HepG2 (cell line): ENCODE data around the gene ENTPD7. TPM values are rescaled to one million over a fixed set of nuclear protein-coding genes. Genes with fewer than 3 reads are reported as not detected.

ENCODE experiments used
- ATAC-seq: fragments of 200-7000 bp; cut with Tn5 transposase; 3 replicates; pipeline ENCODE4 v1.9.1; 2020; ENCODE audit warnings: mild to moderate bottlenecking, moderate library complexity
- BruUV-seq: library from RNA; stranded (reverse); fragments of 400-500 nt; replicated peaks from 2 replicates; lab custom pipeline; 2021; lab: Mats Ljungman, UMichigan
- CTCF ChIA-PET: fragments of 300-600 bp; formaldehyde crosslinking; extraction: SDS; loops from one replicate; lab custom pipeline; 2021; ENCODE audit warnings: low total read pairs, inconsistent platforms, low intra/inter-chr PET ratio; lab: Yijun Ruan, JAX
- POLR2A ChIA-PET: fragments of 350-600 bp; sonication (Branson Sonifier 250); formaldehyde crosslinking; loops from one replicate; lab custom pipeline; 2020; ENCODE audit warnings: antibody characterized with exemption, inconsistent platforms; lab: Yijun Ruan, JAX
- DNase-seq: peaks from one replicate; pipeline ENCODE4 v3.0.0-alpha.2; 2015; ENCODE audit warnings: low spot score
- FAIRE-seq: peaks from 3 replicates; lab custom pipeline; 2011; peaks lifted over from hg19 to GRCh38; lab: Jason Lieb, UNC
- H2AFZ ChIP-seq: one replicate; pipeline ENCODE4 v1.6.1; 2011; ENCODE audit warnings: low read length, inconsistent platforms
- H3K27ac ChIP-seq: fragments of 300-600 bp; 3 replicates; pipeline ENCODE4 v1.8.0; 2011; ENCODE audit warnings: mixed run types, mild to moderate bottlenecking, mixed read lengths, low read length, inconsistent platforms; ENCODE audit not compliant: insufficient read depth; ENCODE audit errors: extremely low read length
- H3K27me3 ChIP-seq, 2 experiments: fragments of 200-600 bp in 1 of 2; 2 replicates in 1 of 2; 3 replicates in 1 of 2; pipeline versions ENCODE4 v1.6.0 to v1.8.0; 2011; ENCODE audit warnings: low read length in 2 of 2, mild to moderate bottlenecking in 2 of 2, moderate library complexity in 2 of 2, inconsistent platforms in 1 of 2; ENCODE audit not compliant: insufficient read depth in 2 of 2, control insufficient read depth in 1 of 2
- H3K36me3 ChIP-seq, 2 experiments: fragments of 200-600 bp in 1 of 2; replicated peaks in 1 of 2; 2 replicates in 1 of 2; 3 replicates in 1 of 2; pipeline versions ENCODE4 v1.5.1 to v1.8.0; 2011; ENCODE audit warnings: low read length in 2 of 2, inconsistent platforms in 1 of 2; ENCODE audit not compliant: insufficient read depth in 2 of 2, control insufficient read depth in 1 of 2
- H3K4me1 ChIP-seq: 2 replicates; pipeline ENCODE4 v1.5.1; 2012; ENCODE audit warnings: low read length, inconsistent platforms; ENCODE audit not compliant: insufficient read depth
- H3K4me2 ChIP-seq: 2 replicates; pipeline ENCODE4 v1.6.0; 2011; ENCODE audit warnings: low read depth, low read length, inconsistent platforms
- H3K4me3 ChIP-seq, 3 experiments: fragments of 200-600 bp in 1 of 3; sonication (generic), shearing (Covaris generic) in 1 of 3; replicated peaks in 1 of 3; 2 replicates each; pipeline ENCODE4 v1.5.1; 2011 to 2016; ENCODE audit warnings: low read length in 3 of 3, inconsistent platforms in 2 of 3, low read depth in 2 of 3, mild to moderate bottlenecking in 2 of 3, control low read depth in 1 of 3, mixed read lengths in 1 of 3; ENCODE audit not compliant: insufficient read depth in 1 of 3
- H3K79me2 ChIP-seq: one replicate; pipeline ENCODE4 v1.6.1; 2011; ENCODE audit warnings: low read length, inconsistent platforms; ENCODE audit not compliant: insufficient read depth
- H3K9ac ChIP-seq: 2 replicates; pipeline ENCODE4 v1.6.0; 2011; ENCODE audit warnings: mild to moderate bottlenecking, low read depth, low read length, inconsistent platforms; ENCODE audit not compliant: insufficient read depth
- H3K9me3 ChIP-seq: 2 replicates; pipeline ENCODE4 v1.5.1; 2012; ENCODE audit warnings: mild to moderate bottlenecking, low read length
- H4K20me1 ChIP-seq: 2 replicates; pipeline ENCODE4 v1.6.0; 2011; ENCODE audit warnings: inconsistent platforms, mild to moderate bottlenecking, low read length, moderate library complexity; ENCODE audit not compliant: insufficient read depth
- HDAC2 ChIP-seq: sonication (generic); formaldehyde crosslinking; IDR thresholded peaks from 2 replicates; pipeline ENCODE4 v1.4.0; 2020; ENCODE audit warnings: missing genetic modification reagents
- KDM1A ChIP-seq: IDR thresholded peaks from 2 replicates; pipeline ENCODE4 v1.6.1; 2016; ENCODE audit warnings: missing compliant biosample characterization
- MED1 ChIP-seq: sonication (generic); formaldehyde crosslinking; IDR thresholded peaks from 2 replicates; pipeline ENCODE4 v1.4.0; 2020; ENCODE audit warnings: missing genetic modification reagents
- NFE2 ChIP-seq: sonication (generic); formaldehyde crosslinking; IDR thresholded peaks from 2 replicates; pipeline ENCODE4 v1.4.0; 2020; ENCODE audit warnings: missing genetic modification reagents
- NFIB ChIP-seq: sonication (generic); formaldehyde crosslinking; IDR thresholded peaks from 2 replicates; pipeline ENCODE4 v1.9.0; 2021; ENCODE audit warnings: missing genetic modification reagents, mild to moderate bottlenecking, borderline replicate concordance
- SRY ChIP-seq: sonication (generic); formaldehyde crosslinking; IDR thresholded peaks from 2 replicates; pipeline ENCODE4 v1.8.0; 2022; ENCODE audit warnings: mild to moderate bottlenecking, missing genetic modification reagents
- TEF ChIP-seq: sonication (generic); formaldehyde crosslinking; IDR thresholded peaks from 2 replicates; pipeline ENCODE4 v1.5.0; 2020; ENCODE audit warnings: missing genetic modification reagents
- ZFY ChIP-seq: sonication (generic); formaldehyde crosslinking; IDR thresholded peaks from 2 replicates; pipeline ENCODE4 v1.4.0; 2020; ENCODE audit warnings: missing genetic modification reagents
- ZKSCAN8 ChIP-seq: IDR thresholded peaks from 2 replicates; pipeline ENCODE4 v1.6.1; 2016; ENCODE audit warnings: borderline replicate concordance, missing genetic modification reagents, missing compliant biosample characterization
- ZNF362 ChIP-seq: sonication (generic); formaldehyde crosslinking; IDR thresholded peaks from 2 replicates; pipeline ENCODE4 v1.4.0; 2020; ENCODE audit warnings: missing genetic modification reagents, mild to moderate bottlenecking, borderline replicate concordance
- ZNF382 ChIP-seq: sonication (generic); formaldehyde crosslinking; IDR thresholded peaks from 2 replicates; pipeline ENCODE4 v1.5.0; 2020; ENCODE audit warnings: missing genetic modification reagents, mild to moderate bottlenecking, borderline replicate concordance
- ZNF446 ChIP-seq: sonication (generic); formaldehyde crosslinking; IDR thresholded peaks from 2 replicates; pipeline ENCODE4 v1.5.0; 2020; ENCODE audit warnings: mild to moderate bottlenecking, missing genetic modification reagents
- ZNF629 ChIP-seq: sonication (generic); formaldehyde crosslinking; conservative IDR thresholded peaks from 2 replicates; pipeline ENCODE4 v1.5.0; 2020; ENCODE audit warnings: missing genetic modification reagents
- ZSCAN12 ChIP-seq: sonication (generic); formaldehyde crosslinking; IDR thresholded peaks from 2 replicates; pipeline ENCODE4 v1.9.0; 2021; ENCODE audit warnings: mild to moderate bottlenecking, missing genetic modification reagents
- ZSCAN21 ChIP-seq: sonication (generic); formaldehyde crosslinking; IDR thresholded peaks from 2 replicates; pipeline ENCODE4 v1.8.0; 2022; ENCODE audit warnings: mild to moderate bottlenecking, missing genetic modification reagents, moderate library complexity, borderline replicate concordance
- ZXDC ChIP-seq: sonication (generic); formaldehyde crosslinking; IDR thresholded peaks from 2 replicates; pipeline ENCODE4 v1.5.0; 2020; ENCODE audit warnings: mild to moderate bottlenecking, missing genetic modification reagents
- WGBS: methylation state at CpG from one replicate; pipeline ENCODE4 v1.1.6; 2017; ENCODE audit warnings: low lambda C conversion rate; 5-methylcytosine and 5-hydroxymethylcytosine counted together
- in situ Hi-C: cut with HindIII; loops from 2 replicates; pipeline ENCODE4 v1.10.0; 2017; ENCODE audit warnings: low pct_unique_long_range_greater_than_20kb; ENCODE audit not compliant: extremely low pct_ligation_motif_present
- intact Hi-C: fragments of 100-400 bp; cut with micrococcal nuclease; formaldehyde crosslinking; loops from one replicate; pipeline ENCODE4 v1.10.0; 2022; ENCODE audit not compliant: unreplicated experiment
- polyA plus RNA-seq, 8 experiments: library from polyadenylated mRNA; depleted of rRNA in 3 of 8; stranded (reverse) in 7 of 8; unstranded in 1 of 8; fragments of >200 nt; fragmentation: Illumina TruSeq in 4 of 8; extraction: Trizol in 4 of 8; gene quantifications; 2 replicates each; pipeline versions ENCODE4 v1.2.1 to v1.2.3, GENCODE V29; 2011 to 2016; ENCODE audit warnings: low read depth in 4 of 8, missing spikeins in 1 of 8, mixed read lengths in 1 of 8; ENCODE audit not compliant: insufficient read depth in 1 of 8
- total RNA-seq, 5 experiments: library from RNA; depleted of rRNA; stranded (reverse); fragments of >200 nt; fragmentation: Illumina TruSeq; extraction: Trizol; gene quantifications; 2 replicates each; pipeline ENCODE4 v1.2.3, GENCODE V29; 2016; ENCODE audit warnings: low read depth in 1 of 5

Gene ENTPD7
- total and polyA plus RNA-seq, 2 of the 13 experiments (the other 11 are each of a cell fraction or from before 2014, with no cell fraction given): 7.6 to 36.5 TPM

GRCh38 chr10:99708428-99709012 lies 49.2 kb downstream of the ENTPD7 start:
- Histone ChIP-seq H3K27me3 (no peaks in the 10 kb centered on the region), H3K9ac (no peak overlapping the region), H3K36me3 (peaks cover 11 to 66% of the 10 kb centered on the region in 2 experiments), H3K27ac (no peak overlapping the region), H3K4me1 (no peaks in the 10 kb centered on the region), H3K4me2 (no peak overlapping the region), H4K20me1 (no peaks in the 10 kb centered on the region), H3K4me3 (no peak overlapping the region), H2AFZ (no peak overlapping the region), H3K79me2 (no peaks in the 10 kb centered on the region), H3K9me3 (no peaks in the 10 kb centered on the region)
- in situ Hi-C loops: no loop called here
- BruUV-seq: no TSS peak
- DNase-seq (no peak), FAIRE-seq (no peak), ATAC-seq (no peak)
- TF ChIP-seq NFE2 (CRISPR knock-in tag): no peak
- no peak for TF ChIP-seq ZFY
- TF ChIP-seq ZNF362: no peak
- no peak for TF ChIP-seq KDM1A (CRISPR knock-in tag)
- TF ChIP-seq HDAC2 (CRISPR knock-in tag): no peak
- no peak for TF ChIP-seq ZXDC (CRISPR knock-in tag)
- TF ChIP-seq NFIB (CRISPR knock-in tag): no peak
- TF ChIP-seq ZNF382 (CRISPR knock-in tag): no peak
- no peak for TF ChIP-seq MED1
- no peak for TF ChIP-seq ZNF446 (CRISPR knock-in tag)
- TF ChIP-seq TEF (CRISPR knock-in tag): no peak
- TF ChIP-seq ZNF629 (CRISPR knock-in tag): no peak
- TF ChIP-seq ZSCAN21 (CRISPR knock-in tag): no peak
- TF ChIP-seq SRY (CRISPR knock-in tag): no peak
- no peak for TF ChIP-seq ZKSCAN8 (CRISPR knock-in tag)
- TF ChIP-seq ZSCAN12 (CRISPR knock-in tag): no peak
- intact Hi-C loops: no loop called here
- 100% methylated on average over 1 of the region's 1 CpG for WGBS
- CTCF ChIA-PET: no interaction called here
- POLR2A ChIA-PET: no interaction called here
